ENCODE data around the gene NFAM1.

NFAM1 gene

GRCh38 chr22:42432020-42432596 is at the start of gene NFAM1:
Gene NFAM1 (minus strand): TSS chr22:42432403. CDS start chr22:42432357, 46 bp downstream.
- no peak for TF ChIP-seq JUND (IDR thresholded peaks at IDR 0.05; ENCODE audit: low read depth)
- in situ Hi-C loops (cut with HindIII; ENCODE audit: low pct_unique_long_range_greater_than_20kb, low sequenced_read_pairs) = no loop called here
- DNase-seq (ENCODE audit: low read depth in 1 of 2, low spot score in 1 of 2) = no peak

- DNase-seq (ENCODE audit: low read depth in 1 of 2, low spot score in 1 of 2) = no peak
- TF ChIP-seq JUND (IDR thresholded peaks at IDR 0.05; ENCODE audit: low read depth) = no peak
- in situ Hi-C loops (cut with HindIII; ENCODE audit: low pct_unique_long_range_greater_than_20kb, low sequenced_read_pairs) = no loop called here
Measured at GRCh38 chr22:42475122-42475521, 42.9 kb upstream of the NFAM1 start.

GRCh38 chr22:42473484-42474193 is 41.4 kb upstream of the NFAM1 start:
- peak; percentile 12 to 64 for DNase-seq (ENCODE audit: low read depth in 1 of 2, low spot score in 1 of 2)
- in situ Hi-C loops (cut with HindIII; ENCODE audit: low pct_unique_long_range_greater_than_20kb, low sequenced_read_pairs) = no loop called here
- no peak for TF ChIP-seq JUND (IDR thresholded peaks at IDR 0.05; ENCODE audit: low read depth)

- TF ChIP-seq JUND (IDR thresholded peaks at IDR 0.05; ENCODE audit: low read depth) = no peak
- in situ Hi-C loops (cut with HindIII; ENCODE audit: low pct_unique_long_range_greater_than_20kb, low sequenced_read_pairs) = no loop called here
- no peak for DNase-seq (ENCODE audit: low read depth in 1 of 2, low spot score in 1 of 2)
Measured at GRCh38 chr22:42472671-42473070, 40.5 kb upstream of the NFAM1 start.

GRCh38 chr22:42471441-42471840 is 39.2 kb upstream of the NFAM1 start:
- DNase-seq (ENCODE audit: low read depth in 1 of 2, low spot score in 1 of 2) = no peak
- in situ Hi-C loops (cut with HindIII; ENCODE audit: low pct_unique_long_range_greater_than_20kb, low sequenced_read_pairs) = no loop called here
- TF ChIP-seq JUND (IDR thresholded peaks at IDR 0.05; ENCODE audit: low read depth) = no peak

- DNase-seq (ENCODE audit: low read depth in 1 of 2, low spot score in 1 of 2) = no peak
- in situ Hi-C loops (cut with HindIII; ENCODE audit: low pct_unique_long_range_greater_than_20kb, low sequenced_read_pairs) = no loop called here
- TF ChIP-seq JUND (IDR thresholded peaks at IDR 0.05; ENCODE audit: low read depth) = no peak
Measured at GRCh38 chr22:42470366-42471082, 38.3 kb upstream of the NFAM1 start.

- DNase-seq (ENCODE audit: low read depth in 1 of 2, low spot score in 1 of 2) = no peak
- in situ Hi-C loops (cut with HindIII; ENCODE audit: low pct_unique_long_range_greater_than_20kb, low sequenced_read_pairs) = no loop called here
- TF ChIP-seq JUND (IDR thresholded peaks at IDR 0.05; ENCODE audit: low read depth) = no peak
Measured at GRCh38 chr22:42468841-42469240, 36.6 kb upstream of the NFAM1 start.

GRCh38 chr22:42462016-42462415 is 29.8 kb upstream of the NFAM1 start:
- in situ Hi-C loops (cut with HindIII; ENCODE audit: low pct_unique_long_range_greater_than_20kb, low sequenced_read_pairs) = no loop called here
- peak; percentile 31; the same call in 1 of the 2 replicates for TF ChIP-seq JUND (IDR thresholded peaks at IDR 0.05; ENCODE audit: low read depth)
- peak in 1 of 2 experiments; percentile 86 for DNase-seq (ENCODE audit: low read depth in 1 of 2, low spot score in 1 of 2)

- in situ Hi-C loops (cut with HindIII; ENCODE audit: low pct_unique_long_range_greater_than_20kb, low sequenced_read_pairs) = no loop called here
- no peak for DNase-seq (ENCODE audit: low read depth in 1 of 2, low spot score in 1 of 2)
- no peak for TF ChIP-seq JUND (IDR thresholded peaks at IDR 0.05; ENCODE audit: low read depth)
Measured at GRCh38 chr22:42461511-42461910, 29.3 kb upstream of the NFAM1 start.

- in situ Hi-C loops (cut with HindIII; ENCODE audit: low pct_unique_long_range_greater_than_20kb, low sequenced_read_pairs) = no loop called here
- DNase-seq (ENCODE audit: low read depth in 1 of 2, low spot score in 1 of 2) = no peak
- no peak for TF ChIP-seq JUND (IDR thresholded peaks at IDR 0.05; ENCODE audit: low read depth)
Measured at GRCh38 chr22:42459287-42460063, 27.3 kb upstream of the NFAM1 start.

GRCh38 chr22:42452916-42453315 is 20.7 kb upstream of the NFAM1 start:
- in situ Hi-C loops (cut with HindIII; ENCODE audit: low pct_unique_long_range_greater_than_20kb, low sequenced_read_pairs) = no loop called here
- DNase-seq (ENCODE audit: low read depth in 1 of 2, low spot score in 1 of 2) = no peak
- TF ChIP-seq JUND (IDR thresholded peaks at IDR 0.05; ENCODE audit: low read depth) = no peak

- no peak for DNase-seq (ENCODE audit: low read depth in 1 of 2, low spot score in 1 of 2)
- in situ Hi-C loops (cut with HindIII; ENCODE audit: low pct_unique_long_range_greater_than_20kb, low sequenced_read_pairs) = no loop called here
- TF ChIP-seq JUND (IDR thresholded peaks at IDR 0.05; ENCODE audit: low read depth) = no peak
Measured at GRCh38 chr22:42452456-42452855, 20.3 kb upstream of the NFAM1 start.
